Measurements from ENCODE around the gene DEAF1. TPM values are rescaled to one million over a fixed set of nuclear protein-coding genes. Genes with fewer than 3 reads are reported as not detected.
"Not testable (repeated sequence)": the region's sequence is repeated elsewhere in the genome, so short reads cannot be mapped to it uniquely, and the experiment has no call there.

The DEAF1 gene
- polyA plus RNA-seq, 1 donor (not counting 4 experiments of a cell fraction or from before 2014, with no cell fraction given): 8.1 TPM

- no peaks in the 10 kb centered on the region for H3K9me3 ChIP-seq (ENCODE audit: control insufficient read depth, low read depth, low read length)
- TF ChIP-seq, protein P1, sequence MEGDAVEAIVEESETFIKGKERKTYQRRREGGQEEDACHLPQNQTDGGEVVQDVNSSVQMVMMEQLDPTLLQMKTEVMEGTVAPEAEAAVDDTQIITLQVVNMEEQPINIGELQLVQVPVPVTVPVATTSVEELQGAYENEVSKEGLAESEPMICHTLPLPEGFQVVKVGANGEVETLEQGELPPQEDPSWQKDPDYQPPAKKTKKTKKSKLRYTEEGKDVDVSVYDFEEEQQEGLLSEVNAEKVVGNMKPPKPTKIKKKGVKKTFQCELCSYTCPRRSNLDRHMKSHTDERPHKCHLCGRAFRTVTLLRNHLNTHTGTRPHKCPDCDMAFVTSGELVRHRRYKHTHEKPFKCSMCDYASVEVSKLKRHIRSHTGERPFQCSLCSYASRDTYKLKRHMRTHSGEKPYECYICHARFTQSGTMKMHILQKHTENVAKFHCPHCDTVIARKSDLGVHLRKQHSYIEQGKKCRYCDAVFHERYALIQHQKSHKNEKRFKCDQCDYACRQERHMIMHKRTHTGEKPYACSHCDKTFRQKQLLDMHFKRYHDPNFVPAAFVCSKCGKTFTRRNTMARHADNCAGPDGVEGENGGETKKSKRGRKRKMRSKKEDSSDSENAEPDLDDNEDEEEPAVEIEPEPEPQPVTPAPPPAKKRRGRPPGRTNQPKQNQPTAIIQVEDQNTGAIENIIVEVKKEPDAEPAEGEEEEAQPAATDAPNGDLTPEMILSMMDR (optimal IDR thresholded peaks at IDR 0.05 in 1 of 3, IDR thresholded peaks at IDR 0.05 in 1 of 3, conservative IDR thresholded peaks at IDR 0.05 in 1 of 3; ENCODE audit: extremely low read depth in 1 of 3, insufficient read depth in 2 of 3, low read length in 3 of 3): no peak
- TF ChIP-seq EZH2 (IDR thresholded peaks at IDR 0.05; ENCODE audit: low read length): no peak
- H3K9me1 ChIP-seq (ENCODE audit: control insufficient read depth, extremely low read depth, insufficient read depth, low read length): no peaks in the 10 kb centered on the region
- DNase-seq (ENCODE audit: low read depth, low spot score) (no peak), FAIRE-seq (no peak)
- H3K4me2 ChIP-seq (ENCODE audit: control insufficient read depth, extremely low read depth, insufficient read depth, low read depth, low read length): no peak overlapping the region
- H3K9ac ChIP-seq (ENCODE audit: control insufficient read depth, extremely low read depth, insufficient read depth, low read length): no peak overlapping the region
- no peaks in the 10 kb centered on the region for H3K79me2 ChIP-seq (ENCODE audit: control insufficient read depth, insufficient read depth, low read length)
- H2AFZ ChIP-seq (ENCODE audit: control insufficient read depth, low read length): no peak overlapping the region
- peaks cover 4% of the 10 kb centered on the region for H3K4me1 ChIP-seq (ENCODE audit: control insufficient read depth, extremely low read depth, insufficient read depth, low read length)
- H3K27ac ChIP-seq (ENCODE audit: control insufficient read depth, insufficient read depth, low read length): no peak overlapping the region
- H4K20me1 ChIP-seq (ENCODE audit: control insufficient read depth, extremely low read depth, insufficient read depth, low read length): no peaks in the 10 kb centered on the region
- H3K4me3 ChIP-seq (ENCODE audit: control insufficient read depth in 2 of 3, extremely low read depth in 1 of 3, insufficient read depth in 2 of 3, low read depth in 1 of 3, low read length in 3 of 3): no peak overlapping the region
- dilution Hi-C loops (cut with MboI; ENCODE audit: extremely low pct_ligation_motif_present, low sequenced_read_pairs): no loop called here
- H3K27me3 ChIP-seq (ENCODE audit: control insufficient read depth, extremely low read depth, insufficient read depth, low read length): no peaks in the 10 kb centered on the region
- peaks cover 5 to 8% of the 10 kb centered on the region in 2 experiments for H3K36me3 ChIP-seq (ENCODE audit: control insufficient read depth in 2 of 2, extremely low read depth in 1 of 2, insufficient read depth in 2 of 2, low read length in 2 of 2)
Measured at GRCh38 chr11:653837-654236, 41.2 kb downstream of the DEAF1 start.

DNA sequence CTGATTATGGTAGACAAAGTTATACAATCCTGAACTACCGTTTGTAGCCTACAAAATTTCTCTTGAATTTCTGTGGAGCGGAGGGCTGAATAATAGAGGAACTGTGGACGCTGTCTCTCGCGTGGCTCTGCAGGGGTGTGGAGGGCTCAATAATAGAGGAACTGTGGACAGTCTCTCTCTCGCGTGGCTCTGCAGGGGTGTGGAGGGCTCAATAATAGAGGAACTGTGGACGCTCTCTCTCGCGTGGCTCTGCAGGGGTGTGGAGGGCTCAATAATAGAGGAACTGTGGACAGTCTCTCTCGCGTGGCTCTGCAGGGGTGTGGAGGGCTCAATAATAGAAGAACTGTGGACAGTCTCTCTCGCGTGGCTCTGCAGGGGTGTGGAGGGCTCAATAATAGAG lies 41.9 kb downstream of the DEAF1 start:
- dilution Hi-C loops (cut with MboI; ENCODE audit: extremely low pct_ligation_motif_present, low sequenced_read_pairs); FAIRE-seq; H3K79me2 ChIP-seq (ENCODE audit: control insufficient read depth, insufficient read depth, low read length); H3K9me1 ChIP-seq (ENCODE audit: control insufficient read depth, extremely low read depth, insufficient read depth, low read length); H3K4me3 ChIP-seq (ENCODE audit: control insufficient read depth in 2 of 3, extremely low read depth in 1 of 3, insufficient read depth in 2 of 3, low read depth in 1 of 3, low read length in 3 of 3); H2AFZ ChIP-seq (ENCODE audit: control insufficient read depth, low read length); H4K20me1 ChIP-seq (ENCODE audit: control insufficient read depth, extremely low read depth, insufficient read depth, low read length); H3K4me2 ChIP-seq (ENCODE audit: control insufficient read depth, extremely low read depth, insufficient read depth, low read depth, low read length); H3K36me3 ChIP-seq (ENCODE audit: control insufficient read depth in 2 of 2, extremely low read depth in 1 of 2, insufficient read depth in 2 of 2, low read length in 2 of 2); H3K9ac ChIP-seq (ENCODE audit: control insufficient read depth, extremely low read depth, insufficient read depth, low read length); H3K27ac ChIP-seq (ENCODE audit: control insufficient read depth, insufficient read depth, low read length); H3K9me3 ChIP-seq (ENCODE audit: control insufficient read depth, low read depth, low read length); DNase-seq (ENCODE audit: low read depth, low spot score); H3K27me3 ChIP-seq (ENCODE audit: control insufficient read depth, extremely low read depth, insufficient read depth, low read length); H3K4me1 ChIP-seq (ENCODE audit: control insufficient read depth, extremely low read depth, insufficient read depth, low read length): not testable (repeated sequence)

DNA sequence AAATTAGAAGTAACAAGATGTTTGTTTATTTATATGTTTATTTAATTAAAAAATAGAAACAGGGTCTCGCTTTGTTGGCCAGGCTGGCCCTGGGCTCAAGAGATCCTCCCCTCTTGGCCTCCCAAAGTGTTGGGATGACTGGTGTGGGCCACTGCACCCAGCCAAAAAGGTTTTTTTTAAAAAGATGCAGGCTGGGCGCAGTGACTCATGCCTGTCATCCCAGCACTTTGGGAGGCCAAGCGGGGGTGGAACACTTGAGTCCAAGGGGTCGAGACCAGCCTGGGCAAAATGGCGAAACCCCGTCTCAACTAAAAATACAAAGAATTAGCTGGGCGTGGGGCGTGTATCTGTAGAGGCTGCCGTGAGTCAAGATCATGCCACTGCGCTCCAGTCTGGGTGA lies 44.5 kb downstream of the DEAF1 start:
- H3K9me1 ChIP-seq (ENCODE audit: control insufficient read depth, extremely low read depth, insufficient read depth, low read length): no peaks in the 10 kb centered on the region
- H3K27me3 ChIP-seq (ENCODE audit: control insufficient read depth, extremely low read depth, insufficient read depth, low read length): no peaks in the 10 kb centered on the region
- no peak overlapping the region for H3K9ac ChIP-seq (ENCODE audit: control insufficient read depth, extremely low read depth, insufficient read depth, low read length)
- peaks cover 0 to 8% of the 10 kb centered on the region in 2 experiments for H3K36me3 ChIP-seq (ENCODE audit: control insufficient read depth in 2 of 2, extremely low read depth in 1 of 2, insufficient read depth in 2 of 2, low read length in 2 of 2)
- no peak overlapping the region for H3K27ac ChIP-seq (ENCODE audit: control insufficient read depth, insufficient read depth, low read length)
- no peak overlapping the region for H2AFZ ChIP-seq (ENCODE audit: control insufficient read depth, low read length)
- H3K4me3 ChIP-seq (ENCODE audit: control insufficient read depth in 2 of 3, extremely low read depth in 1 of 3, insufficient read depth in 2 of 3, low read depth in 1 of 3, low read length in 3 of 3): no peak overlapping the region
- FAIRE-seq (no peak), DNase-seq (ENCODE audit: low read depth, low spot score) (no peak)
- TF ChIP-seq, protein P1 (optimal IDR thresholded peaks at IDR 0.05 in 1 of 3, IDR thresholded peaks at IDR 0.05 in 1 of 3, conservative IDR thresholded peaks at IDR 0.05 in 1 of 3; ENCODE audit: extremely low read depth in 1 of 3, insufficient read depth in 2 of 3, low read length in 3 of 3): no peak
- TF ChIP-seq EZH2 (IDR thresholded peaks at IDR 0.05; ENCODE audit: low read length): no peak
- no peaks in the 10 kb centered on the region for H4K20me1 ChIP-seq (ENCODE audit: control insufficient read depth, extremely low read depth, insufficient read depth, low read length)
- dilution Hi-C loops (cut with MboI; ENCODE audit: extremely low pct_ligation_motif_present, low sequenced_read_pairs): no loop called here
- H3K79me2 ChIP-seq (ENCODE audit: control insufficient read depth, insufficient read depth, low read length): no peaks in the 10 kb centered on the region
- H3K4me1 ChIP-seq (ENCODE audit: control insufficient read depth, extremely low read depth, insufficient read depth, low read length): no peaks in the 10 kb centered on the region
- no peak overlapping the region for H3K4me2 ChIP-seq (ENCODE audit: control insufficient read depth, extremely low read depth, insufficient read depth, low read depth, low read length)
- H3K9me3 ChIP-seq (ENCODE audit: control insufficient read depth, low read depth, low read length): no peaks in the 10 kb centered on the region

- H3K4me2 ChIP-seq (ENCODE audit: control insufficient read depth, extremely low read depth, insufficient read depth, low read depth, low read length); H3K9me1 ChIP-seq (ENCODE audit: control insufficient read depth, extremely low read depth, insufficient read depth, low read length); H3K27me3 ChIP-seq (ENCODE audit: control insufficient read depth, extremely low read depth, insufficient read depth, low read length); H3K9ac ChIP-seq (ENCODE audit: control insufficient read depth, extremely low read depth, insufficient read depth, low read length); H3K27ac ChIP-seq (ENCODE audit: control insufficient read depth, insufficient read depth, low read length); H3K4me3 ChIP-seq (ENCODE audit: control insufficient read depth in 2 of 3, extremely low read depth in 1 of 3, insufficient read depth in 2 of 3, low read depth in 1 of 3, low read length in 3 of 3); FAIRE-seq; H3K4me1 ChIP-seq (ENCODE audit: control insufficient read depth, extremely low read depth, insufficient read depth, low read length); dilution Hi-C loops (cut with MboI; ENCODE audit: extremely low pct_ligation_motif_present, low sequenced_read_pairs); H2AFZ ChIP-seq (ENCODE audit: control insufficient read depth, low read length); H4K20me1 ChIP-seq (ENCODE audit: control insufficient read depth, extremely low read depth, insufficient read depth, low read length); H3K9me3 ChIP-seq (ENCODE audit: control insufficient read depth, low read depth, low read length); H3K79me2 ChIP-seq (ENCODE audit: control insufficient read depth, insufficient read depth, low read length); DNase-seq (ENCODE audit: low read depth, low spot score): not testable (repeated sequence)
- H3K36me3 ChIP-seq (ENCODE audit: control insufficient read depth in 2 of 2, extremely low read depth in 1 of 2, insufficient read depth in 2 of 2, low read length in 2 of 2): peaks cover 0 to 11% of the 10 kb centered on the region in 2 experiments
Measured at GRCh38 chr11:647672-648158, 47.3 kb downstream of the DEAF1 start.

All from keratinocyte (primary cell).